Epithelial cell of proximal tubule (primary cell): ENCODE results near the gene PGA5. TPM values are rescaled to one million over a fixed set of nuclear protein-coding genes. Genes with fewer than 3 reads are reported as not detected.
"Not testable (repeated sequence)": the region's sequence is repeated elsewhere in the genome, so short reads cannot be mapped to it uniquely, and the experiment has no call there.

Experiments used
- DNase-seq: peaks from one replicate; pipeline ENCODE4 v3.0.0-alpha.2; 2011; ENCODE audit warnings: low read depth
- H3K4me3 ChIP-seq: 2 replicates; pipeline ENCODE4 v1.5.1; 2011; ENCODE audit warnings: low read depth, mild to moderate bottlenecking, low read length
- total RNA-seq: library from RNA; depleted of rRNA; stranded (reverse); fragments of >200 nt; gene quantifications from 2 replicates; pipeline ENCODE4 v1.2.3, GENCODE V29; 2015
- TF ChIP-seq, protein P1 (sequence below): conservative IDR thresholded peaks from 2 replicates; pipeline ENCODE4 v1.5.1; 2012; ENCODE audit warnings: low read depth, mild to moderate bottlenecking, low read length

The PGA5 gene
- total RNA-seq, 1 donor from 2014 or later, result not detected

DNA sequence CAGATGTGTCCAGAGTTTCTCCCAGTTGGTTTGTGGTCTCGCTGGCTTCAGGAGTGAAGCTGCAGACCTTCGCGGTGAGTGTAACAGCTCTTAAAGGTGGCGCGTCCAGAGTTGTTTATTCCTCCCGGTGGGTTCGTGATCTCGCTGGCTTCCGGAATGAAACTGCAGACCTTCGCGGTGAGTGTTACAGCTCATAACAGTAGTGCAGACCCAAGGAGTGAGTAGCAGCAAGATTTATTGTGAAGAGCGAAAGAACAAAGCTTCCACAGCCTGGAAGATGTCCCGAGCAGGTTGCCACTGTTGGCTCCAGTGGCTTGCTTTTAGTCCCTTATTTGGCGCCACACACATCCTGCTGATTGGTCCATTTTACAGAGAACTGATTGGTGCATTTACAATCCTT, 39.5 kb upstream of the PGA5 start:
- TF ChIP-seq, protein P1, sequence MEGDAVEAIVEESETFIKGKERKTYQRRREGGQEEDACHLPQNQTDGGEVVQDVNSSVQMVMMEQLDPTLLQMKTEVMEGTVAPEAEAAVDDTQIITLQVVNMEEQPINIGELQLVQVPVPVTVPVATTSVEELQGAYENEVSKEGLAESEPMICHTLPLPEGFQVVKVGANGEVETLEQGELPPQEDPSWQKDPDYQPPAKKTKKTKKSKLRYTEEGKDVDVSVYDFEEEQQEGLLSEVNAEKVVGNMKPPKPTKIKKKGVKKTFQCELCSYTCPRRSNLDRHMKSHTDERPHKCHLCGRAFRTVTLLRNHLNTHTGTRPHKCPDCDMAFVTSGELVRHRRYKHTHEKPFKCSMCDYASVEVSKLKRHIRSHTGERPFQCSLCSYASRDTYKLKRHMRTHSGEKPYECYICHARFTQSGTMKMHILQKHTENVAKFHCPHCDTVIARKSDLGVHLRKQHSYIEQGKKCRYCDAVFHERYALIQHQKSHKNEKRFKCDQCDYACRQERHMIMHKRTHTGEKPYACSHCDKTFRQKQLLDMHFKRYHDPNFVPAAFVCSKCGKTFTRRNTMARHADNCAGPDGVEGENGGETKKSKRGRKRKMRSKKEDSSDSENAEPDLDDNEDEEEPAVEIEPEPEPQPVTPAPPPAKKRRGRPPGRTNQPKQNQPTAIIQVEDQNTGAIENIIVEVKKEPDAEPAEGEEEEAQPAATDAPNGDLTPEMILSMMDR, result no peak
- no peak for DNase-seq
- no peak overlapping the region for H3K4me3 ChIP-seq

DNA sequence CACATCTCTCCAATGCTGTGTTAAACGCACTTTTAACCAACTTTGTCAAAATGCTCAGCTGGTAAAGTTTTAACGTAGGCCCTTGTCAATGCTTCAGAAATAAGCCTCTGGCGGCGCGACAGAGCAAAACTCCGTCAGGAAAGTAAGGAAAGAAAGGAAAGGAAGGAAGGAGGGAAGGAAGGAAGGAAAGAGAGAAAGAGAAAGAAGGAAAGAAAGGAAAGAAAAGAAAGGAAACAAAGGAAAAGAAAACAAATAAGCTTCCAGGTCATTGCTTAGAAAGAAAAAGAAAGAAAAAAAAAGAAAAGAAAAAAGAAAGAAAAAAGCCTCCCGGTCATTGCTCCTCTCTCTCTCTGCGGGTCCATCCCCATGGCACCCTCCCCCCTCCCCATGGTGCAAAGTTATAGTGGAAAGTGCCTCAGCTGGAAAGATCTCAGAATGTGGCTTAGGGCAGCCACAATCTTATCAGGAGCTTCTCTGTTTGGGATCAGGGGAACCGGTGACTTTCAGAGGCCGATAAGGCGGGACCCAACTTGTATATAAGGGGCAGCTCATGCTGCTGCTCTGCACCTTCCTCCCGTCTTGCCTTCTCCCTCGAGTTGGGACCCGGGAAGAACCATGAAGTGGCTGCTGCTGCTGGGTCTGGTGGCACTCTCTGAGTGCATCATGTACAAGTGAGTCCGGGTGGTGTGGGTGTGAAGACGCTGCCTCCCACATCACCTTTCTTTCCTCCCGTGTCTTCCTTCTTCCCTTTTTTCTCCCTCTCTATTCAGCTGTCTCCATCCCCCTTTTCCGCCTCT, 37.8 kb upstream of the PGA5 start, which contains the start of gene PGA3:
PGA3 (plus strand) TSS at position 566 of the 797 bp plus-strand sequence; CDS start at position 616, 50 bp downstream.
- H3K4me3 ChIP-seq, DNase-seq: not testable (repeated sequence)

DNA sequence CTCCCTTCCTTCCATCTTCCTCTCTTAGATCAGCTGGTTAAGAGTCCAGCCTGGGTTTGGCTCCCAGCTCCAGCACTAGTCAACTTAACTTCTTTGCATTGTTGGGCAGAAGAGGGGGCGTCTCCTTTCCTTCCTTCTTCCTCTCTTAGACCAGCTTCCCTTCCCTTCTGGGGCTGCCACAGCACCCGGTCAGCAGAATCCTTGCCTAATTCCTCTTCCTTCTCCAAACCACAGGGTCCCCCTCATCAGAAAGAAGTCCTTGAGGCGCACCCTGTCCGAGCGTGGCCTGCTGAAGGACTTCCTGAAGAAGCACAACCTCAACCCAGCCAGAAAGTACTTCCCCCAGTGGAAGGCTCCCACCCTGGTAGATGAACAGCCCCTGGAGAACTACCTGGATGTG, 37.1 kb upstream of the PGA5 start:
- DNase-seq, H3K4me3 ChIP-seq: not testable (repeated sequence)

DNA sequence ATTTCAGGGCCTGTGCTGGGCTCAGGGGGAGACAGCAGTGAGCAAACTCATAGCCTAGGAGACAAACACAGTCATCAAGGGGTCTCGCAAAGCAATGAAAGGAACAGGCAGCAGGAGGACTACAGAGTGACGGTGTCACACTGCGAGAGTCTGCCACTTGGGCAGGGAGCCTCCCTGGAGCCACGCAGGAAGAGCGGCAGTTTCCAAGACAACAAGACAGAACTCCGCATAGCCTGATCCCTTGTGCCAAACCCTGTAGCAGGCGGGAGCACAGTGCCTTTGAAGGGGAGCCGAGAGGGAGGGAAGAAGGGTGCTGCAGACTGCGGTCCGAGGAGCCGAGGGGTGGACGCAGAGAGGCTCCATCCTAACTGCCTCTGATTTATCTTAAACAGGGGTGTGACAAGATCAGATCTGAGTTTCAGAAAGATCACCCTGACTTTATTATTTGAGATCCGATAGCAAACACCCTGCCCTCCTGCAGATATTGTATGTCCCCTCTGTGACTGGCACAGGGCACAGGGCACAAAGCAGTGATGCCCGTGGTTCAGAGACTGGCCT, 36.4 kb upstream of the PGA5 start:
- not testable (repeated sequence) for DNase-seq, H3K4me3 ChIP-seq

DNA sequence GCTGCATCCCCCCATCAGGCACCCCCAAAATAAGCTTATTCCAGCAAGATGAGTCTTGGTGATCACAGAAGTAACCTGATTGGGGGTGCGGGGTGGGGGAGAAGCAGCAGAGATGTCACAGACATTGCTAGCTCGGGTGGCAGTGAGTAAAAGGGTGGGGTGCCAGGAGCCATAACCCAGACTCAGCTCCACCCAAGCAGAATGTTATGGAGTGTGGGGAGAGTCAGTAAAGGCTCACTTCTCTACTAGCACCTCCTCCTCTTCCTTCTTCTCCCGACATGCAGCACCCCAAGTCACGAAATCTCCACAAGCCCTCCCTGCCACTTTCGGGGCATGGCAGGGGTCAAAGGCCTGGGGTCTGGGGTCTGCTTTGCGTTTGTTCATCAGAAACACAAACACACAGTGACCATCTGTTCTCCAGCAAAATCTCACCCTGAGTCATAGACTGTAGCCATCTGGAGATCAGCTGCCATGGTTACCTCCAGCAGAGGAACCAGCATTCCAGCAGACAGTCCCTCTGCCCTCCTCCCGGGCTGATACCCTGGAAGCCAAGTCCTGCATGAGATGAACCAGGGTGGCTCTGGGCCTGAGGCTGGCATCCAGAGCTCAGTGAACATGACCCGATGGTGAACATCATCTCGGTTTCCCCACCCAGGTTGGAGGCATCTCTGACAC, 33.2 kb upstream of the PGA5 start:
- not testable (repeated sequence) for DNase-seq

DNA sequence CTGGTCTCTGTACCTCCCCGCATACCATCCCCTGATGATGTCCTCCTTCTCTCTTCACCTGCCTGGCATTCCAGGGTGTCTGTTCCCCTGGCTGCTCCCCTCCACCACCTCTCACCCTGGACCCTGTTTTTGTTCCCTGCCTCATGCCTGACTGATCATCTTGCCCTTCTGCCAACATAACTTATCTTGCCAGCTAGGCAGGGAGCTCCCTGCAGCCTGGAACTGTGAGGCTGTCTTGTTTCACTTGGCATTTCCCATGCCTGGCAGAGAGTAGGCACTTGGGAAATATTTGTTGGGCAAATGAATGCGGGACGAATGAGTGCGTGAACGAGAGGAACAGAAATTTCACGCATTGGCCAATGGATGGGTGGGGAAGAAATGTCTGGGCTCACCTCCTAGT, 30.3 kb upstream of the PGA5 start:
- not testable (repeated sequence) for DNase-seq, H3K4me3 ChIP-seq

More for the DNA sequence above, 33.2 kb upstream of the PGA5 start:
- H3K4me3 ChIP-seq, result not testable (repeated sequence)

DNA sequence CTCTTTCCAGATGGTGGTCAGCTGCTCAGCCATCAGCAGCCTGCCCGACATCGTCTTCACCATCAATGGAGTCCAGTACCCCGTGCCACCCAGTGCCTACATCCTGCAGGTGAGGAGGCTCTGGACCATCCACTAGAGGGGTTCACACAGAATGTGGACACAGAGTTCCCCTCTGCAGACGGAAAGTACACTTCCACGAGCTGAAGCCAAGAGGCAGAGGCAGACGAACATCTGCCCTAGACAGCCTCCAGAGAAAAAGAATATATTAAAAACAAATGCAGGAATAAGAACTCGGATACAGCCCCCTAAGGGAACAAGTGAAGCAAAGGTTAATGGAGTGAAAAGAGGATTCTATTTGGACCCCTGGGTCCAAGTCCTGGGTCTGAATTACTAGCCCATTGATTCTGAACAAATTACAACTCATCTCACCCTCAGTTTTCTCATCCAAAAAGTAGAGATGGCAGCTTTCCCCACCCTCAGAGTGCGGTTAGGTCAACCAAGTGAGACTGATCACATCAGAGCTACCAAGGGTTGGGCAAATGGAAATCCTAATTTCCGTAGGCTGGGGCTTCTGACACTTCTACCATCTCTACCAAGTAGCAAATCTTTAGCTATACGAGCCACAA, 29.5 kb upstream of the PGA5 start:
- H3K4me3 ChIP-seq, DNase-seq: not testable (repeated sequence)

DNA sequence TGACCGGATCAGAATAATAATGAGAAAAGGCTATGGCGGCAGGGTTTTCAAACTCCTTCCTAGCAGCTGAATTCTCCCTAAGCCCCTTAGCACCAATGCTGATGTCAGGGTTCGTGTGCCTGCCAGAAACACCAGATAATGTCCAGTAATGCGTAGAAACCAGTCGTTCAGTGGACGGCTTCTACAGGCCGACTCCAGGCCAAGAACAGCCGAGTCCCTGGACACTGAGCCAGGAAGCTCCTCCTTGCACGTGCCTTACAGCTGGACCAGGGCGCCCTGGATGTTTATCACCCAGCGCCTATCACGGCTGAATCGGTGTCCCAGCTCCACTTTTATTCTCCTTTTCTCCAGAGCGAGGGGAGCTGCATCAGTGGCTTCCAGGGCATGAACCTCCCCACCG, 28.8 kb upstream of the PGA5 start:
- DNase-seq, H3K4me3 ChIP-seq: not testable (repeated sequence)

DNA sequence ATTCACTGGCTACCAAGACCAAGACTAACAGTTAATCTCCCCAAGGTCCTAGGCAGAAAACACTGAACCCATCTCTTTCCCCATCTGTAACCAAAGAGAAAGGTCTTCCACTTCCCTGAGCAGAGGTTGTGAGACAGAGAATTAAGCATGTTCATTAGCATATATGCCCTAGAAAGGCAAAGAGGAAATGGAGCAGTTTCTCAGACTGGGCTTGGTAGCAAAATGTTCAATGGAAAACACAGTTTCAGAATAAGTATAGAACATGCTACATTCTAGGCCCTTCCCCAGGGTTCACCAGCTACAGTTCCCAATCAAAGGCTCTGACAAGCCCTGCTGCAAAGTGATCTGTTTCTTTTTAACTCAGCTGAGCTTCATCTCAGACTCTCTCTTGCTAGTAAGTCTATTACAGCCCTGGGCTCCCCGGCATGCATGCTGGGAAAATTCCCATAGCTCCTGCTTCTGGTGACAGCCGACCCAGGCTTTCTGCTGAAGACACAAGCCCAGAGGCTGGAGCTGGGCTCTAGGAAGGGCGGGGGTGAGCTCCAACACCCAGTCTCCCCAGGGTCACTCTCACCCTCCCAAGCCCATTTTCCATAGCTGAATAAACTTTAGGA, 27.2 kb upstream of the PGA5 start:
- DNase-seq, H3K4me3 ChIP-seq: not testable (repeated sequence)

DNA sequence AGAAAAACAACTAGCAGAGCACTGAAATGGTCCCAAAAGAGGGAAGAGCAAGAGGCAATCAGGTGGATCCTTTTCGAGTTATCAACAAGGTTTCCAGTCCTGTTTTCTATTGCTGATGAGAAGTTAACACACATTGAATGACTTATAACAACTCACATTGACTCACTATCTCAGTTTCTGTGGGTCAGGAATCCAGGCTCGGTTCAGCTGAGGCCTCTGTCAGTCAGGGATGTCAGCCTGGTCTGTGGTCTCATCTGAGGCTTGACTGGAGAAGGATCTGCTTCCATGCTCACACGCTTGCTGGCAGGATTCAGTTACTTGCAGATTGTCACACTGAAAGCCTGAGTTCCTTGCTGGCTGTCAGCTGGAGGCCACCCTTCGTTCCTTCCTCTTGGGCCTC, 22.7 kb upstream of the PGA5 start:
- not testable (repeated sequence) for DNase-seq, H3K4me3 ChIP-seq

DNA sequence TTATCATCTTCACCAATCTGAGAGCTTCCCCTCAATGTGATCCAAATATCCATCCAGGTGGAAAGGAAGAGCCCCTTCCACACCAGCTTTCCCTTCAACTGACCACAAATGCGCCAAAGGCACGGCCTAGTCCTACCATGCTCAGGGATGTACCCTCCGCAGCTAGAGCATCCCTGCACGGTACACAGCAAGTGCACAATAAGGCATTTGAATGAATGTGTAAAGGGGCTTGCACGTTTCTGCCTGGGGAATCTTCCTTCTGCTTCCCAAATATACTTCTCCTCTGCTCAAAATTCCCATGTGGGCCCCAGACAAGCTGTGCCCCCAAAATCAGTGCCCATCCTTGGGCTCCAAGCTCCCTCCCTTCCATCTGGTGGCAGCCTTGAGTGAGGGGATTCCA, 22.0 kb upstream of the PGA5 start:
- DNase-seq, result not testable (repeated sequence)

DNA sequence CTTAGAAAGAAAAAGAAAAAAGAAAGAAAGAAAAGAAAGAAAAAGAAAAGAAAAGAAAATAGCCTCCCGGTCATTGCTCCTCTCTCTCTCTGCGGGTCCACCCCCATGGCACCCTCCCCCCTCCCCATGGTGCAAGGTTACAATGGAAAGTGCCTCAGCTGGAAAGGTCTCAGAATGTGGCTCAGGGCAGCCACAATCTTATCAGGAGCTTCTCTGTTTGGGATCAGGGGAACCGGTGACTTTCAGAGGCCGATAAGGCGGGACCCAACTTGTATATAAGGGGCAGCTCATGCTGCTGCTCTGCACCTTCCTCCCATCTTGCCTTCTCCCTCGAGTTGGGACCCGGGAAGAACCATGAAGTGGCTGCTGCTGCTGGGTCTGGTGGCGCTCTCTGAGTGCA, 18.9 kb upstream of the PGA5 start, which contains the start of gene PGA4:
PGA4 (plus strand) TSS at position 301 of the 400 bp plus-strand sequence; CDS start at position 355, 54 bp downstream.
- H3K4me3 ChIP-seq, result not testable (repeated sequence)

More for the DNA sequence above, 22.0 kb upstream of the PGA5 start:
- H3K4me3 ChIP-seq, result not testable (repeated sequence)

DNA sequence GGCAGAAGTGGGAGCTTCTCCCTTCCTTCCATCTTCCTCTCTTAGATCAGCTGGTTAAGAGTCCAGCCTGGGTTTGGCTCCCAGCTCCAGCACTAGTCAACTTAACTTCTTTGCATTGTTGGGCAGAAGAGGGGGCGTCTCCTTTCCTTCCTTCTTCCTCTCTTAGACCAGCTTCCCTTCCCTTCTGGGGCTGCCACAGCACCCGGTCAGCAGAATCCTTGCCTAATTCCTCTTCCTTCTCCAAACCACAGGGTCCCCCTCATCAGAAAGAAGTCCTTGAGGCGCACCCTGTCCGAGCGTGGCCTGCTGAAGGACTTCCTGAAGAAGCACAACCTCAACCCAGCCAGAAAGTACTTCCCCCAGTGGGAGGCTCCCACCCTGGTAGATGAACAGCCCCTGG, 18.3 kb upstream of the PGA5 start:
- H3K4me3 ChIP-seq, DNase-seq: not testable (repeated sequence)

More for the DNA sequence above, 18.9 kb upstream of the PGA5 start, which contains the start of gene PGA4:
- DNase-seq, result not testable (repeated sequence)

DNA sequence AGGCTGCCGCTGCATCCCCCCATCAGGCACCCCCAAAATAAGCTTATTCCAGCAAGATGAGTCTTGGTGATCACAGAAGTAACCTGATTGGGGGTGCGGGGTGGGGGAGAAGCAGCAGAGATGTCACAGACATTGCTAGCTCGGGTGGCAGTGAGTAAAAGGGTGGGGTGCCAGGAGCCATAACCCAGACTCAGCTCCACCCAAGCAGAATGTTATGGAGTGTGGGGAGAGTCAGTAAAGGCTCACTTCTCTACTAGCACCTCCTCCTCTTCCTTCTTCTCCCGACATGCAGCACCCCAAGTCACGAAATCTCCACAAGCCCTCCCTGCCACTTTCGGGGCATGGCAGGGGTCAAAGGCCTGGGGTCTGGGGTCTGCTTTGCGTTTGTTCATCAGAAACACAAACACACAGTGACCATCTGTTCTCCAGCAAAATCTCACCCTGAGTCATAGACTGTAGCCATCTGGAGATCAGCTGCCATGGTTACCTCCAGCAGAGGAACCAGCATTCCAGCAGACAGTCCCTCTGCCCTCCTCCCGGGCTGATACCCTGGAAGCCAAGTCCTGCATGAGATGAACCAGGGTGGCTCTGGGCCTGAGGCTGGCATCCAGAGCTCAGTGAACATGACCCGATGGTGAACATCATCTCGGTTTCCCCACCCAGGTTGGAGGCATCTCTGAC, 14.4 kb upstream of the PGA5 start:
- DNase-seq, H3K4me3 ChIP-seq: not testable (repeated sequence)

DNA sequence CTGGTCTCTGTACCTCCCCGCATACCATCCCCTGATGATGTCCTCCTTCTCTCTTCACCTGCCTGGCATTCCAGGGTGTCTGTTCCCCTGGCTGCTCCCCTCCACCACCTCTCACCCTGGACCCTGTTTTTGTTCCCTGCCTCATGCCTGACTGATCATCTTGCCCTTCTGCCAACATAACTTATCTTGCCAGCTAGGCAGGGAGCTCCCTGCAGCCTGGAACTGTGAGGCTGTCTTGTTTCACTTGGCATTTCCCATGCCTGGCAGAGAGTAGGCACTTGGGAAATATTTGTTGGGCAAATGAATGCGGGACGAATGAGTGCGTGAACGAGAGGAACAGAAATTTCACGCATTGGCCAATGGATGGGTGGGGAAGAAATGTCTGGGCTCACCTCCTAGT, 11.5 kb upstream of the PGA5 start:
- not testable (repeated sequence) for H3K4me3 ChIP-seq, DNase-seq

DNA sequence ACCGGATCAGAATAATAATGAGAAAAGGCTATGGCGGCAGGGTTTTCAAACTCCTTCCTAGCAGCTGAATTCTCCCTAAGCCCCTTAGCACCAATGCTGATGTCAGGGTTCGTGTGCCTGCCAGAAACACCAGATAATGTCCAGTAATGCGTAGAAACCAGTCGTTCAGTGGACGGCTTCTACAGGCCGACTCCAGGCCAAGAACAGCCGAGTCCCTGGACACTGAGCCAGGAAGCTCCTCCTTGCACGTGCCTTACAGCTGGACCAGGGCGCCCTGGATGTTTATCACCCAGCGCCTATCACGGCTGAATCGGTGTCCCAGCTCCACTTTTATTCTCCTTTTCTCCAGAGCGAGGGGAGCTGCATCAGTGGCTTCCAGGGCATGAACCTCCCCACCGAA, 9.9 kb upstream of the PGA5 start:
- H3K4me3 ChIP-seq, DNase-seq: not testable (repeated sequence)

DNA sequence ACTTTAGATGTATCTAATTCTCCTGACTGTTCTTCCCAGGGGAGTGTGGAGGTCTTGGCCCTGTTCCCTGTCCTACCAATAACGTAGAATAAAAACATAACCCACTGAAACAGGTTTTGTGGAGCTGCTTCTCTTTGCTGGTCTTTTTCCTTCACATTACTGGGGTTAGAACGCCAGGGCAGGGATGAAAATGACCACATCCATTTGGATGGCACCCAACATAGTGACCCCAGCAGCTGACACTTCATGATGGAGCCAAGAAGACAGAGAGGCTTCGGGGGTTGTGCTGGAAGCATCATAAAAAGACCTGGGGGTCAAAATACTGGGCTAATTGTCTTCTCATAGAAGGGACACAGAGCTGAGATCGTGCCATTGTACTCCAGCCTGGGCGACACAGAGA, 9.4 kb upstream of the PGA5 start:
- DNase-seq, H3K4me3 ChIP-seq: not testable (repeated sequence)
